GM19099 (cell line): ENCODE measurements around the gene MYO18B.

Experiments
- POLR2A ChIP-seq: IDR thresholded peaks from 3 replicates; pipeline ENCODE4 v1.6.1; 2011; ENCODE audit warnings: low read depth; ENCODE audit not compliant: insufficient read length; ENCODE audit errors: extremely low read depth

Gene MYO18B

GRCh38 chr22:26072621-26073020, 330.6 kb downstream of the MYO18B start:
- no peak for TF ChIP-seq POLR2A

- TF ChIP-seq POLR2A: no peak
Measured at GRCh38 chr22:26075251-26075650, 333.3 kb downstream of the MYO18B start.

- no peak for TF ChIP-seq POLR2A
Measured at GRCh38 chr22:26079009-26079408, 337.0 kb downstream of the MYO18B start.
